Nephron (organoid): ENCODE results near the gene SPIN2B.
"Not testable (repeated sequence)": the region's sequence is repeated elsewhere in the genome, so short reads cannot be mapped to it uniquely, and the experiment has no call there.

Experiments used
- H3K27ac Mint-ChIP-seq, 3 experiments: 2 replicates each; pipeline ENCODE4 v1.8.0; 2020; ENCODE audit warnings: mixed read lengths in 3 of 3, mild to moderate bottlenecking in 2 of 3, moderate library complexity in 1 of 3
- H3K27me3 Mint-ChIP-seq: 2 replicates; pipeline ENCODE4 v1.8.0; 2021; ENCODE audit warnings: low read depth, mild to moderate bottlenecking, moderate library complexity, mixed read lengths
- H3K36me3 Mint-ChIP-seq: 2 replicates; pipeline ENCODE4 v1.8.0; 2020; ENCODE audit warnings: low read depth, mixed read lengths
- H3K4me1 Mint-ChIP-seq: 2 replicates; pipeline ENCODE4 v1.8.0; 2020; ENCODE audit warnings: mixed read lengths
- H3K4me3 Mint-ChIP-seq, 3 experiments: 2 replicates each; pipeline ENCODE4 v1.8.0; 2020; ENCODE audit warnings: mild to moderate bottlenecking in 3 of 3, mixed read lengths in 3 of 3, moderate library complexity in 2 of 3
- H3K9me3 Mint-ChIP-seq: 2 replicates; pipeline ENCODE4 v1.8.0; 2020; ENCODE audit warnings: mixed read lengths
- CTCF ChIP-seq, 3 experiments: fragments of 200-600 bp; sonication (generic); IDR thresholded peaks; one replicate each; pipeline ENCODE4 v1.5.0; 2021; ENCODE audit warnings: antibody characterized with exemption in 3 of 3; ENCODE audit not compliant: unreplicated experiment in 3 of 3

Gene SPIN2B

GRCh38 chrX:57135287-57135686 lies 13.9 kb upstream of the SPIN2B start:
- Mint-ChIP-seq H3K4me3 (no peak overlapping the region), H3K27ac (peak overlapping the region in 1 of 3 experiments; percentile 10), H3K9me3 (peaks cover 5% of the 10 kb centered on the region), H3K4me1 (peaks cover 11% of the 10 kb centered on the region), H3K27me3 (no peaks in the 10 kb centered on the region), H3K36me3 (peaks cover 7% of the 10 kb centered on the region)
- TF ChIP-seq CTCF (IDR thresholded peaks at IDR 0.05; ENCODE audit: unreplicated experiment in 3 of 3): no peak

- Mint-ChIP-seq H3K27me3 (no peaks in the 10 kb centered on the region), H3K9me3 (peaks cover 5% of the 10 kb centered on the region), H3K27ac (no peak overlapping the region), H3K4me3 (no peak overlapping the region), H3K4me1 (peaks cover 11% of the 10 kb centered on the region), H3K36me3 (peaks cover 7% of the 10 kb centered on the region)
- TF ChIP-seq CTCF (IDR thresholded peaks at IDR 0.05; ENCODE audit: unreplicated experiment in 3 of 3): no peak
Observed at GRCh38 chrX:57134702-57135101, 13.4 kb upstream of the SPIN2B start.

- H3K9me3 Mint-ChIP-seq: peaks cover 2% of the 10 kb centered on the region
- no peak for TF ChIP-seq CTCF (IDR thresholded peaks at IDR 0.05; ENCODE audit: unreplicated experiment in 3 of 3)
- H3K27ac Mint-ChIP-seq: no peak overlapping the region
- peaks cover 11% of the 10 kb centered on the region for H3K4me1 Mint-ChIP-seq
- no peak overlapping the region for H3K4me3 Mint-ChIP-seq
- H3K36me3 Mint-ChIP-seq: peaks cover 7% of the 10 kb centered on the region
- no peaks in the 10 kb centered on the region for H3K27me3 Mint-ChIP-seq
Observed at GRCh38 chrX:57133706-57134105, 12.4 kb upstream of the SPIN2B start.

- H3K9me3 Mint-ChIP-seq, H3K36me3 Mint-ChIP-seq, H3K27ac Mint-ChIP-seq, H3K27me3 Mint-ChIP-seq, H3K4me3 Mint-ChIP-seq: not testable (repeated sequence)
- H3K4me1 Mint-ChIP-seq: peaks cover 11% of the 10 kb centered on the region
Observed at GRCh38 chrX:57133284-57133683, 11.9 kb upstream of the SPIN2B start.

- no peak overlapping the region for H3K4me3 Mint-ChIP-seq
- H3K4me1 Mint-ChIP-seq: peaks cover 5% of the 10 kb centered on the region
- TF ChIP-seq CTCF (IDR thresholded peaks at IDR 0.05; ENCODE audit: unreplicated experiment in 3 of 3): no peak
- H3K9me3 Mint-ChIP-seq: no peaks in the 10 kb centered on the region
- H3K27me3 Mint-ChIP-seq: no peaks in the 10 kb centered on the region
- peaks cover 7% of the 10 kb centered on the region for H3K36me3 Mint-ChIP-seq
- no peak overlapping the region for H3K27ac Mint-ChIP-seq
Observed at GRCh38 chrX:57132046-57132445, 10.7 kb upstream of the SPIN2B start.

- no peak for TF ChIP-seq CTCF (IDR thresholded peaks at IDR 0.05; ENCODE audit: unreplicated experiment in 3 of 3)
- Mint-ChIP-seq H3K27ac (peak overlapping the region; percentile 93 to 99 (median 97)), H3K9me3 (peaks cover 5% of the 10 kb centered on the region)
Observed at GRCh38 chrX:57121816-57122215, 468 bp upstream of the SPIN2B start.

GRCh38 chrX:57120619-57121161 lies 658 bp downstream of the SPIN2B start:
- Mint-ChIP-seq H3K4me3 (peak overlapping the region; percentile 96 to 98 (median 97)), H3K36me3 (peaks cover 16% of the 10 kb centered on the region), H3K27ac (peak overlapping the region; percentile 93 to 99 (median 97))
- not testable (repeated sequence) for H3K27me3 Mint-ChIP-seq, H3K4me1 Mint-ChIP-seq, H3K9me3 Mint-ChIP-seq

More at GRCh38 chrX:57121816-57122215, 468 bp upstream of the SPIN2B start:
- H3K36me3 Mint-ChIP-seq: peaks cover 15% of the 10 kb centered on the region
- H3K27me3 Mint-ChIP-seq: peaks cover 4% of the 10 kb centered on the region
- peak overlapping the region; percentile 96 to 98 (median 97) for H3K4me3 Mint-ChIP-seq
- H3K4me1 Mint-ChIP-seq: peaks cover 6% of the 10 kb centered on the region
